Stimulated activated memory B cell treated with anti-CD40 and anti-IgM and Interleukin-4, amounts not matched to agents 10 μg/mL and 1 μg/mL and 100 μg/mL, for 72 hours (primary cell): ENCODE data around the gene BTRC.
A peak's percentile ranks its signal among the peaks of the same experiment; 100 is the strongest.

ENCODE experiments used
- ATAC-seq: fragments of 150-1000 bp; cut with Tn5 transposase; 2 replicates; pipeline ENCODE4 v1.10.0; 2021
- H3K27ac Mint-ChIP-seq: one replicate; pipeline ENCODE4 v1.8.0; 2022; ENCODE audit warnings: mild to moderate bottlenecking, mixed read lengths
- H3K27me3 Mint-ChIP-seq: one replicate; pipeline ENCODE4 v1.8.0; 2022; ENCODE audit warnings: mixed read lengths
- H3K36me3 Mint-ChIP-seq: one replicate; pipeline ENCODE4 v1.8.0; 2022; ENCODE audit warnings: mixed read lengths
- H3K4me1 Mint-ChIP-seq: one replicate; pipeline ENCODE4 v1.8.0; 2022; ENCODE audit warnings: mixed read lengths
- H3K4me3 Mint-ChIP-seq: one replicate; pipeline ENCODE4 v1.8.0; 2022; ENCODE audit warnings: mild to moderate bottlenecking, moderate library complexity, mixed read lengths
- H3K9me3 Mint-ChIP-seq: one replicate; pipeline ENCODE4 v1.8.0; 2022; ENCODE audit warnings: mixed read lengths

BTRC gene

GRCh38 chr10:101438881-101439391, 85.0 kb downstream of the BTRC start:
- no peak for ATAC-seq
- no peaks in the 10 kb centered on the region for H3K9me3 Mint-ChIP-seq
- no peak overlapping the region for H3K4me3 Mint-ChIP-seq
- no peaks in the 10 kb centered on the region for H3K27me3 Mint-ChIP-seq
- no peaks in the 10 kb centered on the region for H3K36me3 Mint-ChIP-seq
- no peak overlapping the region for H3K27ac Mint-ChIP-seq
- H3K4me1 Mint-ChIP-seq, result peaks cover 7% of the 10 kb centered on the region

- Mint-ChIP-seq H3K27me3 (no peaks in the 10 kb centered on the region), H3K4me1 (peaks cover 7% of the 10 kb centered on the region), H3K36me3 (no peaks in the 10 kb centered on the region), H3K4me3 (no peak overlapping the region), H3K27ac (no peak overlapping the region), H3K9me3 (no peaks in the 10 kb centered on the region)
- peak; percentile 77 for ATAC-seq
Observed at GRCh38 chr10:101441541-101442455, 87.8 kb downstream of the BTRC start.

GRCh38 chr10:101442456-101442800, 88.5 kb downstream of the BTRC start:
- no peaks in the 10 kb centered on the region for H3K9me3 Mint-ChIP-seq
- no peaks in the 10 kb centered on the region for H3K36me3 Mint-ChIP-seq
- H3K4me1 Mint-ChIP-seq, result peaks cover 7% of the 10 kb centered on the region
- no peak overlapping the region for H3K4me3 Mint-ChIP-seq
- no peak overlapping the region for H3K27ac Mint-ChIP-seq
- ATAC-seq, result no peak
- H3K27me3 Mint-ChIP-seq, result no peaks in the 10 kb centered on the region

GRCh38 chr10:101444058-101444898, 90.3 kb downstream of the BTRC start:
- no peak overlapping the region for H3K27ac Mint-ChIP-seq
- ATAC-seq, result no peak
- H3K27me3 Mint-ChIP-seq, result no peaks in the 10 kb centered on the region
- H3K4me3 Mint-ChIP-seq, result no peak overlapping the region
- H3K36me3 Mint-ChIP-seq, result no peaks in the 10 kb centered on the region
- H3K9me3 Mint-ChIP-seq, result no peaks in the 10 kb centered on the region
- H3K4me1 Mint-ChIP-seq, result peaks cover 12% of the 10 kb centered on the region

GRCh38 chr10:101446071-101446470, 92.1 kb downstream of the BTRC start:
- peaks cover 30% of the 10 kb centered on the region for H3K4me1 Mint-ChIP-seq
- no peaks in the 10 kb centered on the region for H3K27me3 Mint-ChIP-seq
- ATAC-seq, result no peak
- H3K36me3 Mint-ChIP-seq, result no peaks in the 10 kb centered on the region
- no peak overlapping the region for H3K4me3 Mint-ChIP-seq
- no peaks in the 10 kb centered on the region for H3K9me3 Mint-ChIP-seq
- no peak overlapping the region for H3K27ac Mint-ChIP-seq

GRCh38 chr10:101446947-101447346, 93.0 kb downstream of the BTRC start:
- no peak for ATAC-seq
- Mint-ChIP-seq H3K36me3 (no peaks in the 10 kb centered on the region), H3K27ac (no peak overlapping the region), H3K27me3 (no peaks in the 10 kb centered on the region), H3K4me1 (peaks cover 34% of the 10 kb centered on the region), H3K4me3 (no peak overlapping the region), H3K9me3 (no peaks in the 10 kb centered on the region)

GRCh38 chr10:101447477-101447876, 93.5 kb downstream of the BTRC start:
- Mint-ChIP-seq H3K27me3 (no peaks in the 10 kb centered on the region), H3K36me3 (no peaks in the 10 kb centered on the region), H3K4me1 (peaks cover 29% of the 10 kb centered on the region), H3K9me3 (no peaks in the 10 kb centered on the region), H3K27ac (no peak overlapping the region), H3K4me3 (no peak overlapping the region)
- no peak for ATAC-seq

GRCh38 chr10:101450277-101451080, 96.5 kb downstream of the BTRC start:
- Mint-ChIP-seq H3K4me3 (no peak overlapping the region), H3K27me3 (no peaks in the 10 kb centered on the region), H3K27ac (no peak overlapping the region)

GRCh38 chr10:101451261-101451660, 97.3 kb downstream of the BTRC start:
- no peaks in the 10 kb centered on the region for H3K36me3 Mint-ChIP-seq

More at GRCh38 chr10:101450277-101451080, 96.5 kb downstream of the BTRC start:
- ATAC-seq, result no peak
- Mint-ChIP-seq H3K36me3 (no peaks in the 10 kb centered on the region), H3K4me1 (peaks cover 29% of the 10 kb centered on the region), H3K9me3 (no peaks in the 10 kb centered on the region)

GRCh38 chr10:101451667-101452069, 97.7 kb downstream of the BTRC start:
- no peaks in the 10 kb centered on the region for H3K36me3 Mint-ChIP-seq
- H3K4me3 Mint-ChIP-seq, result no peak overlapping the region
- H3K4me1 Mint-ChIP-seq, result peaks cover 29% of the 10 kb centered on the region
- no peak overlapping the region for H3K27ac Mint-ChIP-seq
- H3K27me3 Mint-ChIP-seq, result no peaks in the 10 kb centered on the region
- no peaks in the 10 kb centered on the region for H3K9me3 Mint-ChIP-seq
- no peak for ATAC-seq

More at GRCh38 chr10:101451261-101451660, 97.3 kb downstream of the BTRC start:
- no peaks in the 10 kb centered on the region for H3K27me3 Mint-ChIP-seq
- no peaks in the 10 kb centered on the region for H3K9me3 Mint-ChIP-seq
- H3K4me3 Mint-ChIP-seq, result no peak overlapping the region
- ATAC-seq, result no peak
- peaks cover 29% of the 10 kb centered on the region for H3K4me1 Mint-ChIP-seq
- H3K27ac Mint-ChIP-seq, result no peak overlapping the region

GRCh38 chr10:101452176-101452575, 98.2 kb downstream of the BTRC start:
- H3K27ac Mint-ChIP-seq, result no peak overlapping the region
- H3K4me3 Mint-ChIP-seq, result no peak overlapping the region
- no peaks in the 10 kb centered on the region for H3K9me3 Mint-ChIP-seq
- no peak for ATAC-seq
- H3K4me1 Mint-ChIP-seq, result peaks cover 29% of the 10 kb centered on the region
- no peaks in the 10 kb centered on the region for H3K36me3 Mint-ChIP-seq
- H3K27me3 Mint-ChIP-seq, result no peaks in the 10 kb centered on the region

- H3K27ac Mint-ChIP-seq, result no peak overlapping the region
Observed at GRCh38 chr10:101452593-101452992, 98.6 kb downstream of the BTRC start.

GRCh38 chr10:101453318-101453717, 99.4 kb downstream of the BTRC start:
- Mint-ChIP-seq H3K4me3 (no peak overlapping the region), H3K4me1 (peaks cover 29% of the 10 kb centered on the region), H3K27me3 (no peaks in the 10 kb centered on the region), H3K36me3 (no peaks in the 10 kb centered on the region), H3K27ac (no peak overlapping the region), H3K9me3 (no peaks in the 10 kb centered on the region)
- ATAC-seq, result no peak

More at GRCh38 chr10:101452593-101452992, 98.6 kb downstream of the BTRC start:
- ATAC-seq, result no peak
- Mint-ChIP-seq H3K4me1 (peaks cover 29% of the 10 kb centered on the region), H3K27me3 (no peaks in the 10 kb centered on the region), H3K9me3 (no peaks in the 10 kb centered on the region), H3K36me3 (no peaks in the 10 kb centered on the region), H3K4me3 (no peak overlapping the region)

- ATAC-seq, result no peak
- Mint-ChIP-seq H3K9me3 (no peaks in the 10 kb centered on the region), H3K27me3 (no peaks in the 10 kb centered on the region), H3K36me3 (no peaks in the 10 kb centered on the region), H3K4me1 (peaks cover 26% of the 10 kb centered on the region), H3K27ac (no peak overlapping the region), H3K4me3 (no peak overlapping the region)
Observed at GRCh38 chr10:101453791-101454718, 100.1 kb downstream of the BTRC start.
